Activated CD8-positive, alpha-beta memory T cell treated with anti-CD3 and anti-CD28 coated beads, Interleukin-2, amount 50 U/mL, for 24 hours (primary cell): ENCODE data around the gene SYN1.
A peak's percentile ranks its signal among the peaks of the same experiment; 100 is the strongest.

Experiments used
- DNase-seq: peaks from one replicate; pipeline ENCODE4 v3.0.0-alpha.2; 2020; ENCODE audit errors: extremely low read depth

The SYN1 gene

DNA sequence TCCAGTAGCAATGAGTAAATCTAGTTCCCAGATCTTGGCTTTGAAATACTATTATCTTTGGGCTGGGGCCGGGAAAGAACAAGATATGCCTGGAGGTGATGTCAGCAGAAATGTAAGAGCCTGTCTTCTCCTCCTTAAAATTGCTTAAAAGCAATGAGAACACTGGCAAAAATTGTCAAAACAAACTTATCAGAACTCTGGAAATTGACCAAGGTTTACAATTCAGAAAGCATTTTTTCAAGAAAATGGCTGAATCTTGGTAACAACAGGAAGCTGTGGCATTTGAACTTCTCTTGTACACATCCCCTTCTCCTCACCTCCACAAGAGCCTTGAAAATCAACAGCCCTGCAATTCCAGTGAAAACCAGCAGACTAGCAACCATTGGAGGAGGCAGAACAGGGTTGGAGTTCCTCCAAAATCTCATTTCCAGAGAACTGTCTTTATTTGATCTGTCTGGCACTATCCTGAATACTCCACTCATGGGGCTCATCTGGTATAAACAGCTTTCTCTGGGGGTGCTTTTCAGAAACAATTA, 23.9 kb downstream of the SYN1 start:
- no peak for DNase-seq

DNA sequence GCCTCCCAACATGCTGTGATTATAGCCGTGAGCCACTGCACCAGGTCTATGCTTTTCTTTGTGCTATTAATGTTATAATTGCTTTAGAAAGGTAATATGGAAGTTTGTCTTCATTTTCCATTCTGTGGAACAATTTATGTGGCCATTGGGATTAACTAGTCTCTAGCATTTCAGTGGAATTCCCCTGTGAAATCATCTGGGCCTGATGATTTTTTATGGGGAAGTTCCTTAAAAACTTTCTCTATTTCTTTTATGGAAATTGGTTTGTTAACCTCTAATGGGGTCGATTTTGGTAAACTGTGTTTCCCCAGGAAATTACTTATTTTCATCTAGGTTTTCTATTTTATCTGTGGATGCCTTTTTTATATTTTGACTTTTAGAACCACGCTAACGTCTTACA, 26.1 kb downstream of the SYN1 start:
- no peak for DNase-seq

DNA sequence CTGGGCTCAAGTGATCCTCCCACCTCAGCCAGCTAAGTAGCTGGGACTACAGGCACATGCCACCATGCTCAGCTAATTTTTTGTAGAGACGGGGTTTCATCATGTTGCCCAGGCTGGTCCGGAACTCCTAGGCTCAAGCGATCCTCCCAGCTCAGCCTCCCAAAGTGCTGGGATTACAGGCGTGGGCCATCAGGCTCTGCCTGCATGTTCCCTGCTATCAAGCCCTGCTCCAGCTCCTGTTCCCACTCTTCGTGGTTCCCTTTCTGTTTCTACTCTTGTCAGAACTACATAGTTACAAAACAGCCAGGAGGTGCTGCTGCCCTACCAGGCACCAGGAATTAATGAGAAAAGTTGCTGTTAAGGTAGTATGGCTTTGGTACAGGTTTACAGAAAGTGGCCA, 28.7 kb downstream of the SYN1 start:
- DNase-seq, result no peak

DNA sequence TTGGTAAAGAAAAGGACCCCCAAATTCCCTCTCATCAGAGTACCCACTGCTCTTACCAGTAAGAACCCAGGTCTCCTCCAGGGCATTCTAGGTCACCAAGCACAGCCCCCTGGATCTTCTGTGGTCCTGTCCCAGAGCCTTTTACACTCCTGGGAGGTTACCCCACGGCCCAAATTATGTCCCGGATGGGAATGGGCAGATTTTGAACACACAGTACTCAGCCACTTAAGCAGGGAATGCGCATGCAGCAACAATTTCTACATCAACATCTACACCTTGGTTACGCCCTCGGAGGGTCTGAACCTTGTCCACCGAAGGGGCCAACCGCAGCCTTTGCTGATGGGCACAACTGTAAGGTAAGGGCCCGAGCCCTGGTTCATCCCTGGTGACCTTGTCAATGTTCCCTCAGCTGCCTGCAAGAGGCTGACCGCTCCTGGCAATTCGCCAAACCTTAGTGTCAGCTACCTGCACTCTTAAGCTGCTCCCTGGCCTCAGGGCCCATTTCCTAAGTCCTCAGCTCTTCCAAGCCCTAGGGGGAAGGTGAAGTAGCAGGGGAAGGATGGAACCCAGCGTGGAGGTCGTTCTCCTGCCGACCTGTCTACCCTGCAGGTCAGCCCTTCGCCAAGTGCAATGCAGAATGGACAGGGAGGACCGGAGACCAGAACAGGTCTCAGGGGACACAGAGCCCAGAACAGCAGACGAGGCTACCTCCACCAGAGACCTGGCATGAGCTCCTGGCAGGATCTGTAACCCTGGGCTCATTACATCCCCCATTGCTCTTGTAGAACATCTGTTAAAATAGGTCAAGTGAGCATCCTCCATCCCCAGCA, 31.5 kb downstream of the SYN1 start:
- DNase-seq, result no peak

DNA sequence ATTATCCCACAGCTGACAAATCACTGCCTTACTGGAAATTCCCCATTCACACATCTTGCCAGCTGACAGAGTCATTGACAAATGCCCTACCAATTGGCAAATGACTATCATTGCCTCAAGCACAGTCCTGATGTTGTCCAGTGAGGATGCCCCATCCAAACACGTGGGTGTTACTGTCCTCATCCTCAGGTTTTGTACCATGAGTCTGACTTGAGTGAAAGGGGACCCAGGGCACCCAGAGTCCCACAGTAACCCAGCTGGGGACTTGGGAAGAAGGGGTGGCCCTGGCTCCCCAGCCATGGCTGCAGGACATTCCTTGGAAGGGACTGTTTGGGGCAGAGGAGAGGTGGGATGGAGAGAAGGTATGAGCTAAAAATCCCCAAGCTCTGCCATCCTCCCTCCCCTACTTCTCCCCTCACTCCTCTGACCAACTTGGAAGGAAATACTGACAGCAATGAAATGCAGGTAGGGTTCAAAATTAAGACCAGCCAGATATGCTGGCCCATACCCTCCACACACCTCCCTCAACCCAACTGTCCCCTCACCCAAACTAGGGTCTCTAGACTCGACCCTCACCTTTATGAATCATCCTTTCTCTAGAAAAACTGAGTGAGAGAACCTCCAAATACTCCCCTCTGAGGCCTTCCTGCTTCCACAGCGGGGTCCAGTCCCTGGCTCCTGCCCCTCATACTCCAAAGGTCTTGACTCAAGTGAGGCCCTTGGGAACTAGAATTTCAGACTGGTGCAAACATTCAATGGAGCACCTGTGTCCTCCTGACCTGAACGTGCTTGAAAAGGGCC, 32.4 kb downstream of the SYN1 start:
- DNase-seq, result no peak

DNA sequence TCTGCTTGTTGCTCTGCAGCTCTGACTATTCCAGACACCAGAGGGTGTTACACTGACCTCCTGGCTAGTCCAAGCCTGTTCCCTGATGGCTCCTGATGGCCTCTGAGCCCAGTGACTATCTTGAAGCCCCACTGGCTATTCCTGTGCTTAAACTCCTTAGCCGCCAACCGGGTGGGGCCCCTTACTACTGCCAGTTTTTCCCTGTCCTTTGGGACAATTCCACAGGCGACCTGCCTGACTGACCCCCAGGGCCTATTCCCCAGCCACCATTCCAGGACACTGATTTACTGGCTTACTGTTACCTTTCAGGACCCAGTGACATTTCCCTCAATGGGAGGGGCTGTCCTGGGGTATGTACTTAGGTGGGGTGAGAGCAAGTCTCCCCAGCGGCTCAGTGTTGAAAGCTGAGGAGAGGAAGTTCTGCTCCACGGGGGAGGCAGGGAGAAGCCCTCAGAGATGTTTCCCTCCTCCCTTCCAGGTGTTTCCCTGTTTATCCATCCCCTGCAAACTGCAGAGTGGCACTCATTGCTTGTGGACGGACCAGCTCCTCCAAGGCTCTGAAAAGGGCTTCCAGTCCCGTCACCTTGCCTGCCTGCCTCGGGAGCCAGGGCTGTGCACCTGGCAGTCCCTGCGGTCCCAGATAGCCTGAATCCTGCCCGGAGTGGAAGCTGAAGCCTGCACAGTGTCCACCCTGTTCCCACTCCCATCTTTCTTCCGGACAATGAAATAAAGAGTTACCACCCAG, 33.4 kb downstream of the SYN1 start:
- no peak for DNase-seq

DNA sequence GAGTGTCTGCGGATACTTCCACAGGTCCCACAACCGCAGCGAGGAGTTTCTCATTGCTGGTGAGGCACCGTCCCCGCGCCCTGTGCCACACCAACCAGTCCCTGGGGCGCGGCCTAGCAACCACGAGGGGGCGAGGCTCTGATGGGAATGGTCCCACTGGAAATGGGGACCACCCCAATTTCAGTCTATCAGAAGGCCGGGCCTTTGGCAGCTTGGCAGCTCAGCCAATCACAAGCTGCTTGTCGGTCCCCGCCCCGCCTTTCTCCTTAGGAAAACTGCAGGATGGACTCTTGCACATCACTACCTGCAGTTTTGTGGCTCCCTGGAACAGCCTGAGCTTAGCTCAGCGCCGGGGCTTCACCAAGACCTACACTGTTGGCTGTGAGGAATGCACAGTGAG, 34.4 kb downstream of the SYN1 start:
- DNase-seq, result no peak

DNA sequence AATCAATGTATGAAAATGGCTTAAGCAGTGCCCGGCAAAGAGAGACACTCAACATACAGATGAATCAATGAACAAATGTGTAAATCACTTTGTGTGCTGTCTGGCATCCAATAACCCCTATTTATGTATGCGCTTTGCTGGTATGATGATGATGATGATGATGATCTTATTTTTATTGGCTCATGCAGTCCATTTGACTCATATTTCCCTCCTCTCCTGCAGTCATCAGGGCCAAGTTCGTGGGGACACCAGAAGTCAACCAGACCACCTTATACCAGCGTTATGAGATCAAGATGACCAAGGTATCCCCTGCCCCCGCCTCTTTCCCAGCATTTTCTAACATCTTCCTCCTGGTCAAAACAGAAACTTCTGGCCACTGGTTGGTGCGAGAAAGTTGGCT, 34.9 kb downstream of the SYN1 start:
- DNase-seq, result no peak

DNA sequence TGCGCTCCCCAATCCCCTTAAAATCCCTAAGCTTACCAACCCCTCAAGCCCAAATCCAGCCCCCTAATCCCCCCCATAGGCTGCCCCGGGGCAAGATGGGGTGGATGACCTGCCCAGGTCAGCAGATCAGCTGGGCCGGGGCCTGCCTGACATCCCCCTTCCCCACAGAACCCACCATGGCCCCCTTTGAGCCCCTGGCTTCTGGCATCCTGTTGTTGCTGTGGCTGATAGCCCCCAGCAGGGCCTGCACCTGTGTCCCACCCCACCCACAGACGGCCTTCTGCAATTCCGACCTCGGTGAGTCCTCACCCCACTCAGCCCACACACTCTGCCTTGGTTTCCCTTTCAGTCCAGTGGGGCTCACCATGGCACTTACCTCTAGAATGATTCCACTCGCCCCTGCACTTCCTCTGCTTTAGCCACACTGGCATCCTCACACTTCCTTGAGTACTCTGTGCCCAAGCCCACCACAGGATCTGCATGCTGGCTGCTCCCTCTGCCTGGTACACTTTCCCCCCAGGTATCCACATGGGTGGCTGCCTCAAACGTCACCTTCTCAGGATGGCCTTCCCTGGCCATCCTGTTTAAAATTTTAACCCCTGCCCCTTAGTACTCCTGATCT, 36.3 kb downstream of the SYN1 start:
- no peak for DNase-seq

DNA sequence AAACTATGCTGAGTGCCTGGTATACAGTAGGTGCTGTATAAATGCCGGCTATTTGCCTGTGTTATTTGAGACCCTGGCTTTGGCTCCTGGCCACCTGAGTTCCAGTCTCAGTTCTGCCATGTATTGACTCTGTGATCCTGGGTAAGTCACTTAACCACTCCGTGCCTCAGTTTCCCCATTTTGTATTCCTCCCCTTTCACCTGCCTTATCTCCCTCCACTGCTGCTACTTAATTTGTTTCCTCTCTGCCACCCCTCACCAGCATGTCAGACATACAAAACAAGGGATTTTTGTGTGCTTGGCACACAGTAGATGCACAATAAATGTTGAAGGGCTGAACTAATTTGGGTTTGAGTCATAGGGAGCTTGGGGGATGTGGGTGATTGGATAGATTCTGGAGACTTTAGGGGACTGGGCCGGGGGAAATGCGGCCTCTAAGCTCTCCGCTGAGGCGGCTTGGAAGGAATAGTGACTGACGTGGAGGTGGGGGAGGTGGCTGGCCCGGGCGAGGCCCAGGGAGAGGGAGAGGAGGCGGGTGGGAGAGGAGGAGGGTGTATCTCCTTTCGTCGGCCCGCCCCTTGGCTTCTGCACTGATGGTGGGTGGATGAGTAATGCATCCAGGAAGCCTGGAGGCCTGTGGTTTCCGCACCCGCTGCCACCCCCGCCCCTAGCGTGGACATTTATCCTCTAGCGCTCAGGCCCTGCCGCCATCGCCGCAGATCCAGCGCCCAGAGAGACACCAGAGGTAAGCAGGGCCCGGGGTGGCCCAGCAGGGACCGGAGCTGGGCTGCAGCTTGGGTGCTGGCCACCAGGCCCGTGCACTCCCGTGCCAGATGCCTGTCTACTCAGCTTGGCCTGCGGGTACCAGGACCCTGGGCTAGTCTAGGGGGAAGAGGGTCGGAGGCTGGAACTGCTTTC, 37.7 kb downstream of the SYN1 start, which contains the start of gene TIMP1:
Gene TIMP1, plus strand, starts transcription at position 706 of the 917 bp plus-strand sequence. CDS start 980 bp downstream, outside the sequence.
- DNase-seq, result peak; percentile 55

DNA sequence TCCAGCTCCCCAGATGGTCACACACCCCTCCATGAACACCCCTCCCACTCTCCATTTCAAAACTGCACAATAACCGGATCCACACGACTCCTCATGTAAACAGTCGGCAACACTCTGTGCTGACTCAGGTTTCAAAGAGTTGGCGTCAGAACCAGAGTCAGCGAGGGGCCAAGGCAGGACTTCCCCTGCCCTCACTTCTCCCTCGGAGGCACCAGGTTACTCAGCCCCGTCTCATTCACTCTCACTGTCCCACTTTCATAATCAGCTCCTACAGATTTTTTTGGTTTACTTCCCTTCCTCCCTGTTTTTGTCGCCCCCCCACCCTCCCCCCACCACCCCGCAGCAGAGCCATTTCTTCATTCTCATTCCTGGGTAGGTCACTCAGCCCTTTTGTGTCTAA, 40.1 kb downstream of the SYN1 start:
- no peak for DNase-seq

DNA sequence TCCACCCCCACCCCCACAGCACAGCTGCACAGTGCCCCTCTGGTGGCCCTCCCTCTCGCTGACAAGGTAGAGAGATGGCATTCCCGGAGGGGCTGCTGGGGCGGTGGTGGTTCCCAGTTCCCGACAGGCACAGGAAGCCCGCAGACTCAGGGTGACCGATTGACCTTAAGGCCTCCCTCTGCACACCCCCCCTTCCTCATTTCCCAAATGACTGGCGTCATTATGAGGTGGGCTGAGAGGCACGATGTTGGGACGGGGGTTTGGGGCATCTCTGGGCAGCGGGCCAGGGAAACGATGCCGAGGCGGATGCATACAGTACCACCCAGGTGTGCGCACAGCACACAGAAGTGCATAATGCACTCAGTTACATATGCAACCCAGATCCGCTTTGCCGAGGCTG, 41.0 kb downstream of the SYN1 start:
- no peak for DNase-seq

DNA sequence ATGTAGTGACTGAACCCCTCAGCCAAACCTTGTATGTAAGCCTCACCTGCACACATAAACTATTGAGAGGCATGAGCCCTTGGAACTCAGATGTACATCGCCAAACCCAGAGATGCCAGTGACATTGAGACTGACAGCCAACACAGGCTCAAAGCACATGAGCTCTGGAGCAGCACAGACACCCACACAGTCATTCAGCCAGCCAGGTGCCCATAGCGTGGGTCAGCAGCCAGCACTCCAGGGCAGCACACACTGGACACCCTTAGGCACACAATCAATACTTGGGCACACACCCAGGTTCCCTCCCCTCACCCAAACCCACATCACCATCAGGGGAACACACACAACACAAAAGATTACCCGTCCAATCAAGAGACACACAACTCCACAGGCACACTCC, 41.8 kb downstream of the SYN1 start:
- DNase-seq, result no peak

DNA sequence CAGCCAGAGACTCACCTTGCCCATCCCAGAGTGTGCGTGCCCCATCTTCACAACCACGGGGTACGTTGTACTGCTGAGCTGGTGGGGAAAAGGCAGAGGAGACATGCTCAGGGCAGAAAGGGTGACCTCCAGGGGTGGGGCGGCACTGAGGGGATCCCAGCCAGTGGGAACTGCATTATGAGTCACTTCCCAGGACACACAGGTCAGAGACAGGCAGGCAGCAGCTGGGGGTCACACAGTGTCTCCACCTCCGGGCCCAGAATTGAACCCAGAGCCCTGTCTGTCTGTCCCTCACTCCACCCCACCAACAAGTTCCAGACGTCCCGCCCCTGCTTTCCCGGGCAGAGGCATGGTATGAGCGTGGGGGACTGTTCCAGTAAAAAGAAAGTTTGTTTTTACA, 42.2 kb downstream of the SYN1 start:
- DNase-seq, result no peak

DNA sequence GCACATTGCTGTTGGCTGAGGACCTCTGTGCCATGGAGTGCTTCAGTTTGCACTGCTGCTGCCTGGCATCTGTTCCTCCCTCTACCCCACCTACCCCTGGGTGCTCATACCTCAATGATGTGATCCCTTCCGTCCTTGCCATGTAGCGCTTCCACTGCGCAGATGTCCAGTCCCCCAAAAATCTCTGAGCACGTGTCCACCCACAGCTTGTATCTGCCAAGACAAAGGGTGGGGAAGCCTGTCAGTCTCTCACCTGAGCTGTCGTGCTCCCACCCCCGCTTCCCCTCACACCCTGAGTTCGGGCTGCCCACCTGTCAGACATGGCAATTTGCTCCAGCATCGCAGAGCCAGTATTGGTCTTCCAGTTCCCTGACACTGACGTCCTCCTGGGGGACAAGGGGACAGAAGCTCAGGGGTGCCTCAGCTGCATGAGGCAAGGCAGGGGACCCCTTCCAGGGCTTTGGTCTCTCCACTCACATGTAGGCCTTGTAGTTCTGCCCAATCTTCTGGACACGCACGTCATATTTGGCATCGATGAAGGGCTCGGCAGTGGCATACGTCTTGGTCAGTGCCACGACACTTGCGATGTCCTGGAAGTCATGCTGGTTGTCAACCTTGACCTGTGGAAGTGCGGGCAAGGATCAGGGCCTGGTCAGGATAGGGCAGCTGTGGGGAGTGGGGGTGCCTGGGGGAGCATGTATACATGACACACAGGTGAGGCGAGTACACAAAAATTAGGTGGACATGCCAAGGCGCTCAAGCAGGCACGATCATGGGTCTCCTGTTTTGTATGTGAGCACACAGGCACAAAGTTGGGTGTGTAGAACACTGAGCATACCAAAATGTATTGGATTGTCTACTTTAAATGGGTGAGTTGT, 43.4 kb downstream of the SYN1 start:
- no peak for DNase-seq

DNA sequence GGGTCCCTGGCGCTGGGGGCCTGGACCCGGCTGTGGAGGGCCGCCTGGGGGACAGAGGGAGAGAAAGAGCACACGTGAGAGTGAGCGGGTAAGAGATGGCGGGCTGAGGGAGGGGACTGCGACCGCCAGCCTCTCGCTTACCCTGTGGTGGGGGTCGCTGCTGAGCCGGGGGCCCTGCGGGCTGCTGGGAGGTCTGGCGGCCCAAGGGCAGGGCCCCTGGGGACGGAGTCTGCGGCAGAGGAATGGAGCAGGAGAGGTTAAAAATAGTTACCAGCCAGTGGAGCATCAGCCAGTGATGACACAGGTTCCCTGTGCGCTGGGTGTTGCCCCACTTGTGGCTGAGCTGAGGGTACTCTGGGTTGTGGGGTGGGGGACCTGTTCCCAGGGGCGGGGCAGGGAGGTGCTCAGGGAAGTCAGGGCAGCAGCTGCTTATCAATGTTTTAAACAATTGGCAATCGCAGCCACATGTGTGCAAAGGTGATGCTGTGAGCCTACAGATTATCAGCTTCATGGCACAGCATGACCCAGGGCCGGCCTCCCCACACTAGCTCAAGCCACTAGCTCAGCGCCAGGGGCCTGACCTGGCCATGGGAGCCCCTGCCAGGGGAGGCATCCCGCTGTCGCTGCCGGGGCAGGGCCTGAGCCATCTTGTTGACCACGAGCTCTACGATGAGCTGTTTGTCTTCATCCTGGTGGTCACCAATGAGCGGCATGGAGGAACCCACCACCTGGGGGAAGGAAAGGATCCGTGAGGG, 44.9 kb downstream of the SYN1 start:
- DNase-seq, result no peak

DNA sequence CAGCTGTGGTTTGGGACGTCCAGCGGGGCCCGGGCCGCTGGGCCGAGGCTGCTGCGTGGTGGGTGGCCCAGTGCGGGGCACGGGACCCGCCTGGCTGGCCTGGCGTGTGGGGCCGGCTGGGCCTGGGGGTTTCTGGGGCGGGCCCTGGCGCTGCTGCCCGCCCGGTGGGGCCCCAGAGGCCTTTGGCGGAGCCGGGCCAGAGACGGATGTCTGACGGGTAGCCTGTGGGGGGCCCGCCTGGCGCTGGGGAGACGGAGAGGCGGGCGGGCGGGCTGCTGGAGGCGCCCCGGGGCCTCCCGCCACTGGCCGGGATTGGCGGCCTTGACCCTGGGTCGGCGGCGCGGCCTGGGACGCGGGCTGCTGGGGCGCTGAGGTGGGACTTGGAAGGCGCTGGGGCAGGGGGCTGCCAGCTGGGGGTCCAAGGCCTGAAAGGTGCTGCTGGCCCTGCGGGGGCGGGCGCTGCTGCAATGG, 45.5 kb downstream of the SYN1 start:
- DNase-seq, result no peak

DNA sequence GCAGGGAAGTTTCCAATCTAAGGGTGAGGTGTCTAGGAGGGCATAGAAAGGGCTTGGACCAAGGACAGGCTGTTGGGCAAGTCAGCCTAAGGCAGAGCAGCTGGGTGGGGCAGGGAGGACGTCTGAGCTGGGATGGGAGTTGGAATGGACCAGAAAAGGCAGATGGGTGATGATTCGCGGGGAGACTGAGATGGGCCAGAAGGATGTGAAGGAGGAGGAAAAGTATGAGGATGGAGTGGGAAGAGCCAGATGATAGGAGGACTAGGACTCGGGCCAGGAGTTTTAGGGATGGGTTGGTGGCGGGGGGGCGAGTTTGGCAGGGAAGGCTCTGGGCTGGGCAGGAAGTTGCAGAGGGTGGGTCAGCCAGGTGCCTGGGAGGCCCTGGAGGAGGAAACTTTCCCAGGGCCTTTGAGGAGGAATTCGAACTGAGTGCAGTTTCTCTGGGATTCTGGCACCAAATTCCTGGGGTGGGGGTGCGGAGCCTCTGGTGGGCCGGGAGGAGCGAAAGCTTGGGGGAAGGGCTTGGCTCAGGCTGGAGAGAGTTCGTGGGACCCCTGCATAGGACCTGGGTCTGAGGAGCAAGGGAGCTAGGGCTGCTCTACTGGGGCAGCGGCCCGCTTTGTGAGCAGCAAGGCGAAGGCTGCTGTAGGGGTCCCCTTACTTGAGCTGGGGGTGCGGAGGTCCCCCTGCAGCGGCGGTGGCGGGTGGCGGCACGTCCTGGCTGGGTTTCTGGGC, 46.1 kb downstream of the SYN1 start:
- no peak for DNase-seq
